Measurements from ENCODE around the gene CDC73. TPM values are rescaled to one million over a fixed set of nuclear protein-coding genes. Genes with fewer than 3 reads are reported as not detected.

Gene CDC73
- total and polyA plus RNA-seq, 2 experiments from 2014 or later: 32.4 to 33.9 TPM

- Histone ChIP-seq H3K9me2 (replicated peaks; ENCODE audit: insufficient read depth) (no peaks in the 10 kb centered on the region), H3K4me1 (ENCODE audit: insufficient read depth) (no peaks in the 10 kb centered on the region), H3K4me2 (no peak overlapping the region), H3K36me3 (replicated peaks; ENCODE audit: insufficient read depth, low read depth) (no peaks in the 10 kb centered on the region), H3K9me3 (ENCODE audit: low read depth) (no peaks in the 10 kb centered on the region), H3K4me3 (no peak overlapping the region), H4K20me1 (ENCODE audit: insufficient read depth, poor library complexity, severe bottlenecking) (no peaks in the 10 kb centered on the region), H3K27me3 (no peaks in the 10 kb centered on the region), H3K79me2 (no peaks in the 10 kb centered on the region), H2AFZ (no peak overlapping the region), H3K27ac (no peak overlapping the region)
- DNase-seq (ENCODE audit: low spot score): no peak
- TF ChIP-seq EZH2phosphoT487 (IDR thresholded peaks at IDR 0.05; ENCODE audit: low read depth, severe bottlenecking, unreplicated experiment): no peak
- TF ChIP-seq EZH2 (IDR thresholded peaks at IDR 0.05; ENCODE audit: borderline replicate concordance): no peak
- TF ChIP-seq CTCF (IDR thresholded peaks at IDR 0.05; ENCODE audit: poor library complexity): no peak
- WGBS (ENCODE audit: low lambda C conversion rate, missing lambda C conversion rate): 95% methylated on average over 5 of the region's 5 CpGs
Measured at GRCh38 chr1:193275773-193276172, 153.9 kb downstream of the CDC73 start.

- 98% methylated on average over 2 of the region's 2 CpGs for WGBS (ENCODE audit: low lambda C conversion rate, missing lambda C conversion rate)
- no peaks in the 10 kb centered on the region for H4K20me1 ChIP-seq (ENCODE audit: insufficient read depth, poor library complexity, severe bottlenecking)
Measured at GRCh38 chr1:193278968-193279367, 157.1 kb downstream of the CDC73 start.

GRCh38 chr1:193281894-193282293 lies 160.1 kb downstream of the CDC73 start:
- Histone ChIP-seq H3K79me2 (no peaks in the 10 kb centered on the region), H3K27me3 (no peaks in the 10 kb centered on the region), H3K9me2 (replicated peaks; ENCODE audit: insufficient read depth) (no peaks in the 10 kb centered on the region), H3K27ac (no peak overlapping the region), H3K4me3 (no peak overlapping the region), H3K4me1 (ENCODE audit: insufficient read depth) (no peaks in the 10 kb centered on the region), H2AFZ (no peak overlapping the region), H3K4me2 (no peak overlapping the region), H4K20me1 (ENCODE audit: insufficient read depth, poor library complexity, severe bottlenecking) (no peaks in the 10 kb centered on the region), H3K9me3 (ENCODE audit: low read depth) (no peaks in the 10 kb centered on the region), H3K36me3 (replicated peaks; ENCODE audit: insufficient read depth, low read depth) (no peaks in the 10 kb centered on the region)
- DNase-seq (ENCODE audit: low spot score): no peak
- no peak for TF ChIP-seq EZH2phosphoT487 (IDR thresholded peaks at IDR 0.05; ENCODE audit: low read depth, severe bottlenecking, unreplicated experiment)
- no peak for TF ChIP-seq CTCF (IDR thresholded peaks at IDR 0.05; ENCODE audit: poor library complexity)
- TF ChIP-seq EZH2 (IDR thresholded peaks at IDR 0.05; ENCODE audit: borderline replicate concordance): no peak
- WGBS (ENCODE audit: low lambda C conversion rate, missing lambda C conversion rate): 97% methylated on average over 1 of the region's 1 CpG

More at GRCh38 chr1:193278968-193279367, 157.1 kb downstream of the CDC73 start:
- TF ChIP-seq EZH2 (IDR thresholded peaks at IDR 0.05; ENCODE audit: borderline replicate concordance): no peak
- no peak for TF ChIP-seq EZH2phosphoT487 (IDR thresholded peaks at IDR 0.05; ENCODE audit: low read depth, severe bottlenecking, unreplicated experiment)
- no peak for TF ChIP-seq CTCF (IDR thresholded peaks at IDR 0.05; ENCODE audit: poor library complexity)
- no peaks in the 10 kb centered on the region for H3K79me2 ChIP-seq
- no peak overlapping the region for H3K27ac ChIP-seq
- H3K9me3 ChIP-seq (ENCODE audit: low read depth): no peaks in the 10 kb centered on the region
- no peak for DNase-seq (ENCODE audit: low spot score)
- no peak overlapping the region for H2AFZ ChIP-seq
- no peak overlapping the region for H3K4me2 ChIP-seq
- H3K4me1 ChIP-seq (ENCODE audit: insufficient read depth): no peaks in the 10 kb centered on the region
- no peaks in the 10 kb centered on the region for H3K36me3 ChIP-seq (replicated peaks; ENCODE audit: insufficient read depth, low read depth)
- H3K9me2 ChIP-seq (replicated peaks; ENCODE audit: insufficient read depth): no peaks in the 10 kb centered on the region
- H3K4me3 ChIP-seq: no peak overlapping the region
- H3K27me3 ChIP-seq: no peaks in the 10 kb centered on the region

- WGBS (ENCODE audit: low lambda C conversion rate, missing lambda C conversion rate): 67% methylated on average over 1 of the region's 1 CpG
- TF ChIP-seq CTCF (IDR thresholded peaks at IDR 0.05; ENCODE audit: poor library complexity) (no peak), EZH2phosphoT487 (IDR thresholded peaks at IDR 0.05; ENCODE audit: low read depth, severe bottlenecking, unreplicated experiment) (no peak), EZH2 (IDR thresholded peaks at IDR 0.05; ENCODE audit: borderline replicate concordance) (no peak)
Measured at GRCh38 chr1:193283016-193283415, 161.2 kb downstream of the CDC73 start.

More at GRCh38 chr1:193283016-193283415, 161.2 kb downstream of the CDC73 start:
- Histone ChIP-seq H4K20me1 (ENCODE audit: insufficient read depth, poor library complexity, severe bottlenecking) (no peaks in the 10 kb centered on the region), H3K27me3 (no peaks in the 10 kb centered on the region), H2AFZ (no peak overlapping the region), H3K9me2 (replicated peaks; ENCODE audit: insufficient read depth) (no peaks in the 10 kb centered on the region), H3K4me2 (no peak overlapping the region), H3K36me3 (replicated peaks; ENCODE audit: insufficient read depth, low read depth) (no peaks in the 10 kb centered on the region), H3K4me3 (no peak overlapping the region), H3K4me1 (ENCODE audit: insufficient read depth) (no peaks in the 10 kb centered on the region), H3K9me3 (ENCODE audit: low read depth) (no peaks in the 10 kb centered on the region), H3K79me2 (no peaks in the 10 kb centered on the region), H3K27ac (no peak overlapping the region)
- DNase-seq (ENCODE audit: low spot score): no peak

All from hepatocyte (in vitro differentiated cells).